ENCODE measurements around the gene HSDL2. TPM values are rescaled to one million over a fixed set of nuclear protein-coding genes. Genes with fewer than 3 reads are reported as not detected.
"Not testable (repeated sequence)": the region's sequence is repeated elsewhere in the genome, so short reads cannot be mapped to it uniquely, and the experiment has no call there.

HSDL2 gene
- total RNA-seq, 1 donor from 2014 or later: 270 TPM

- no peak for DNase-seq (ENCODE audit: missing footprints)
- intact Hi-C loops (cut with DNase I): no loop called here
- ATAC-seq: no peak
Measured at GRCh38 chr9:112382501-112383364, 2.8 kb downstream of the HSDL2 start.

- DNase-seq (ENCODE audit: missing footprints) (no peak), ATAC-seq (no peak)
- intact Hi-C loops (cut with DNase I): no loop called here
Measured at GRCh38 chr9:112384219-112384618, 4.3 kb downstream of the HSDL2 start.

GRCh38 chr9:112384690-112385089 lies 4.8 kb downstream of the HSDL2 start:
- intact Hi-C loops (cut with DNase I): no loop called here
- no peak for DNase-seq (ENCODE audit: missing footprints)
- no peak for ATAC-seq

- intact Hi-C loops (cut with DNase I): no loop called here
- DNase-seq (ENCODE audit: missing footprints): no peak
- no peak for ATAC-seq
Measured at GRCh38 chr9:112387115-112387514, 7.2 kb downstream of the HSDL2 start.

- intact Hi-C loops (cut with DNase I); ATAC-seq; DNase-seq (ENCODE audit: missing footprints): not testable (repeated sequence)
Measured at GRCh38 chr9:112389897-112390296, 10.0 kb downstream of the HSDL2 start.

- ATAC-seq; DNase-seq (ENCODE audit: missing footprints); intact Hi-C loops (cut with DNase I): not testable (repeated sequence)
Measured at GRCh38 chr9:112391936-112392560, 12.1 kb downstream of the HSDL2 start.

- DNase-seq (ENCODE audit: missing footprints); ATAC-seq; intact Hi-C loops (cut with DNase I): not testable (repeated sequence)
Measured at GRCh38 chr9:112393146-112393545, 13.2 kb downstream of the HSDL2 start.

- ATAC-seq (no peak), DNase-seq (ENCODE audit: missing footprints) (no peak)
- intact Hi-C loops (cut with DNase I): no loop called here
Measured at GRCh38 chr9:112396416-112396815, 16.5 kb downstream of the HSDL2 start.

GRCh38 chr9:112396872-112397271 lies 17.0 kb downstream of the HSDL2 start:
- no peak for ATAC-seq
- intact Hi-C loops (cut with DNase I): no loop called here
- no peak for DNase-seq (ENCODE audit: missing footprints)

- intact Hi-C loops (cut with DNase I): no loop called here
- no peak for ATAC-seq
- DNase-seq (ENCODE audit: missing footprints): no peak
Measured at GRCh38 chr9:112401175-112401815, 21.4 kb downstream of the HSDL2 start.

- DNase-seq (ENCODE audit: missing footprints) (no peak), ATAC-seq (no peak)
- intact Hi-C loops (cut with DNase I): no loop called here
Measured at GRCh38 chr9:112403614-112404201, 23.8 kb downstream of the HSDL2 start.

- ATAC-seq: no peak
- intact Hi-C loops (cut with DNase I): no loop called here
Measured at GRCh38 chr9:112404508-112404932, 24.6 kb downstream of the HSDL2 start.

GRCh38 chr9:112408275-112408674 lies 28.4 kb downstream of the HSDL2 start:
- intact Hi-C loops (cut with DNase I): no loop called here
- ATAC-seq (no peak), DNase-seq (ENCODE audit: missing footprints) (no peak)

More at GRCh38 chr9:112404508-112404932, 24.6 kb downstream of the HSDL2 start:
- no peak for DNase-seq (ENCODE audit: missing footprints)

GRCh38 chr9:112408819-112409218 lies 28.9 kb downstream of the HSDL2 start:
- DNase-seq (ENCODE audit: missing footprints): no peak
- no peak for ATAC-seq
- intact Hi-C loops (cut with DNase I): no loop called here

GRCh38 chr9:112409758-112410157 lies 29.9 kb downstream of the HSDL2 start:
- no peak for ATAC-seq
- DNase-seq (ENCODE audit: missing footprints): no peak
- intact Hi-C loops (cut with DNase I): no loop called here

- intact Hi-C loops (cut with DNase I): no loop called here
- ATAC-seq (no peak), DNase-seq (ENCODE audit: missing footprints) (no peak)
Measured at GRCh38 chr9:112411626-112412027, 31.7 kb downstream of the HSDL2 start.

- intact Hi-C loops (cut with DNase I); DNase-seq (ENCODE audit: missing footprints); ATAC-seq: not testable (repeated sequence)
Measured at GRCh38 chr9:112413728-112414127, 33.8 kb downstream of the HSDL2 start.

- DNase-seq (ENCODE audit: missing footprints) (no peak), ATAC-seq (no peak)
- intact Hi-C loops (cut with DNase I): no loop called here
Measured at GRCh38 chr9:112420208-112420607, 40.3 kb downstream of the HSDL2 start.

GRCh38 chr9:112421771-112422222 lies 41.9 kb downstream of the HSDL2 start:
- ATAC-seq (no peak), DNase-seq (ENCODE audit: missing footprints) (no peak)
- intact Hi-C loops (cut with DNase I): no loop called here

All from Right ventricle myocardium inferior (tissue), 1 donor.